Caco-2 (cell line): Measurements from ENCODE around the gene PRDM1. TPM values are rescaled to one million over a fixed set of nuclear protein-coding genes. Genes with fewer than 3 reads are reported as not detected.

Source experiments
- BruUV-seq: library from RNA; stranded (reverse); fragments of 400-500 nt; replicated peaks from 2 replicates; lab custom pipeline; 2021; lab: Mats Ljungman, UMichigan
- CTCF ChIA-PET: fragments of 300-600 bp; sonication (Branson Sonifier 250); formaldehyde crosslinking; loops from one replicate; lab custom pipeline; 2022; ENCODE audit warnings: antibody characterized with exemption; lab: Charles Lee
- POLR2A ChIA-PET: fragments of 300-600 bp; sonication (Branson Sonifier 250); formaldehyde crosslinking; loops from one replicate; lab custom pipeline; 2022; ENCODE audit warnings: antibody characterized with exemption; lab: Charles Lee
- DNase-seq, 2 experiments: peaks; one replicate each; pipeline versions ENCODE4 v3.0.0 to v3.0.0-alpha.2; 2020 to 2022
- H3K27me3 ChIP-seq: replicated peaks from 2 replicates; pipeline ENCODE4 v1.6.0; 2011; ENCODE audit warnings: low read length; ENCODE audit not compliant: control insufficient read depth, insufficient read depth
- H3K36me3 ChIP-seq: 2 replicates; pipeline ENCODE4 v1.5.1; 2011; ENCODE audit warnings: low read length; ENCODE audit not compliant: control insufficient read depth, insufficient read depth
- H3K4me1 ChIP-seq: fragments of 250-450 bp; sonication (Bioruptor Pico); 2 replicates; pipeline ENCODE4 v1.5.1; 2020; ENCODE audit warnings: mild to moderate bottlenecking
- H3K4me3 ChIP-seq: 2 replicates; pipeline ENCODE4 v1.5.1; 2011; ENCODE audit warnings: low read depth, mild to moderate bottlenecking, control low read depth, low read length
- H3K9me3 ChIP-seq: fragments of 250-450 bp; sonication (Bioruptor Pico); 2 replicates; pipeline ENCODE4 v1.5.1; 2020; ENCODE audit warnings: mild to moderate bottlenecking, moderate library complexity
- H3K27ac Mint-ChIP-seq: one replicate; pipeline ENCODE4 v1.8.0; 2022; ENCODE audit warnings: mixed read lengths; ENCODE audit not compliant: unreplicated experiment
- H3K27me3 Mint-ChIP-seq: one replicate; pipeline ENCODE4 v1.8.0; 2022; ENCODE audit warnings: mixed read lengths; ENCODE audit not compliant: insufficient read depth, unreplicated experiment
- H3K36me3 Mint-ChIP-seq: one replicate; pipeline ENCODE4 v1.8.0; 2022; ENCODE audit warnings: mild to moderate bottlenecking, mixed read lengths; ENCODE audit not compliant: insufficient read depth, unreplicated experiment
- H3K4me1 Mint-ChIP-seq: one replicate; pipeline ENCODE4 v1.8.0; 2022; ENCODE audit warnings: low read depth, mixed read lengths; ENCODE audit not compliant: unreplicated experiment
- H3K4me3 Mint-ChIP-seq: one replicate; pipeline ENCODE4 v1.8.0; 2022; ENCODE audit warnings: mild to moderate bottlenecking, moderate library complexity, mixed read lengths; ENCODE audit not compliant: unreplicated experiment
- H3K9me3 Mint-ChIP-seq: one replicate; pipeline ENCODE4 v1.8.0; 2022; ENCODE audit warnings: mixed read lengths; ENCODE audit not compliant: unreplicated experiment
- intact Hi-C: fragments of 100-400 bp; cut with micrococcal nuclease; formaldehyde crosslinking; loops from one replicate; pipeline ENCODE4 v1.10.0; 2022; ENCODE audit not compliant: unreplicated experiment
- total RNA-seq: library from RNA; stranded (reverse); gene quantifications from 2 replicates; pipeline ENCODE4 v1.2.3, GENCODE V29; 2022
- TF ChIP-seq, protein P1 (sequence below), 2 experiments: fragments of 200-600 bp in 1 of 2; IDR thresholded peaks; 1 replicate in 1 of 2; 2 replicates in 1 of 2; pipeline versions ENCODE4 v1.5.1 to v1.8.0; 2011 to 2022; ENCODE audit warnings: antibody characterized with exemption in 1 of 2, control low read depth in 1 of 2, inconsistent platforms in 1 of 2, low read depth in 1 of 2, low read length in 1 of 2, mild to moderate bottlenecking in 1 of 2, moderate library complexity in 1 of 2; ENCODE audit not compliant: insufficient read depth in 1 of 2, severe bottlenecking in 1 of 2, unreplicated experiment in 1 of 2

Gene PRDM1
- total RNA-seq, 1 experiment from 2014 or later: 10.4 TPM

DNA sequence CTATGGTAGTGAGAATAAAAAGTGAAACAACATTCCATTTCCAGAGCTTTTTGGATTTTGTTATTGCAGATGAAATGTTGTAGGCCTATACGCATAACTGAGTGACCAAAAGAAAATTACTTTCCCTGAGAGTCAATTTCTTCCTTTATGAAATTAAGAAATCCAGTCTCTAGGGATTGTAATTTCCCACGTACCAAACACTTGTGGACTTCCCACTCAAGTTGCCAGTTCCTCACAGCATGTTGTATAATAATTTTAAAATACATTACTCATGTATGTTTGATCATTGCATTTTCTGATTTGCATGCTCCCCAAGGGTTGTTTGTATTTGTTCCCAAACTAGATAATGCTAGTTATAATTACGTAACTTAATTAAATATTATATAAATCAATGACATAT is 12.0 kb upstream of the PRDM1 start:
- Histone ChIP-seq H3K36me3 (no peaks in the 10 kb centered on the region; the same call in 1 of the 2 replicates), H3K9me3 (no peaks in the 10 kb centered on the region), H3K27me3 (no peaks in the 10 kb centered on the region), H3K4me3 (no peak overlapping the region), H3K4me1 (no peaks in the 10 kb centered on the region)
- Mint-ChIP-seq H3K9me3 (no peaks in the 10 kb centered on the region), H3K36me3 (peaks cover 13% of the 10 kb centered on the region), H3K4me3 (no peak overlapping the region), H3K4me1 (no peaks in the 10 kb centered on the region), H3K27ac (no peak overlapping the region), H3K27me3 (no peaks in the 10 kb centered on the region)
- TF ChIP-seq, protein P1, sequence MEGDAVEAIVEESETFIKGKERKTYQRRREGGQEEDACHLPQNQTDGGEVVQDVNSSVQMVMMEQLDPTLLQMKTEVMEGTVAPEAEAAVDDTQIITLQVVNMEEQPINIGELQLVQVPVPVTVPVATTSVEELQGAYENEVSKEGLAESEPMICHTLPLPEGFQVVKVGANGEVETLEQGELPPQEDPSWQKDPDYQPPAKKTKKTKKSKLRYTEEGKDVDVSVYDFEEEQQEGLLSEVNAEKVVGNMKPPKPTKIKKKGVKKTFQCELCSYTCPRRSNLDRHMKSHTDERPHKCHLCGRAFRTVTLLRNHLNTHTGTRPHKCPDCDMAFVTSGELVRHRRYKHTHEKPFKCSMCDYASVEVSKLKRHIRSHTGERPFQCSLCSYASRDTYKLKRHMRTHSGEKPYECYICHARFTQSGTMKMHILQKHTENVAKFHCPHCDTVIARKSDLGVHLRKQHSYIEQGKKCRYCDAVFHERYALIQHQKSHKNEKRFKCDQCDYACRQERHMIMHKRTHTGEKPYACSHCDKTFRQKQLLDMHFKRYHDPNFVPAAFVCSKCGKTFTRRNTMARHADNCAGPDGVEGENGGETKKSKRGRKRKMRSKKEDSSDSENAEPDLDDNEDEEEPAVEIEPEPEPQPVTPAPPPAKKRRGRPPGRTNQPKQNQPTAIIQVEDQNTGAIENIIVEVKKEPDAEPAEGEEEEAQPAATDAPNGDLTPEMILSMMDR (IDR thresholded peaks at IDR 0.05; ENCODE audit: insufficient read depth in 1 of 2, low read depth in 1 of 2, low read length in 1 of 2, severe bottlenecking in 1 of 2, unreplicated experiment in 1 of 2): no peak
- DNase-seq: no peak
- ChIA-PET POLR2A (no interaction called here), CTCF (no interaction called here)
- intact Hi-C loops: no loop called here
- no TSS peak for BruUV-seq

- Histone ChIP-seq H3K36me3 (no peaks in the 10 kb centered on the region; the same call in 1 of the 2 replicates), H3K4me3 (no peak overlapping the region), H3K9me3 (no peaks in the 10 kb centered on the region), H3K27me3 (no peaks in the 10 kb centered on the region), H3K4me1 (no peaks in the 10 kb centered on the region; the same call in 1 of the 2 replicates)
- Mint-ChIP-seq H3K4me3 (no peak overlapping the region), H3K27me3 (no peaks in the 10 kb centered on the region), H3K9me3 (no peaks in the 10 kb centered on the region), H3K36me3 (peaks cover 13% of the 10 kb centered on the region), H3K27ac (no peak overlapping the region), H3K4me1 (peaks cover 8% of the 10 kb centered on the region)
- ChIA-PET CTCF (no interaction called here), POLR2A (no interaction called here)
- BruUV-seq: no TSS peak
- intact Hi-C loops: no loop called here
- TF ChIP-seq, protein P1 (IDR thresholded peaks at IDR 0.05; ENCODE audit: insufficient read depth in 1 of 2, low read depth in 1 of 2, low read length in 1 of 2, severe bottlenecking in 1 of 2, unreplicated experiment in 1 of 2): no peak
- no peak for DNase-seq
These were observed 10.0 kb upstream of the PRDM1 start for GRCh38 chr6:106076139-106076538.

DNA sequence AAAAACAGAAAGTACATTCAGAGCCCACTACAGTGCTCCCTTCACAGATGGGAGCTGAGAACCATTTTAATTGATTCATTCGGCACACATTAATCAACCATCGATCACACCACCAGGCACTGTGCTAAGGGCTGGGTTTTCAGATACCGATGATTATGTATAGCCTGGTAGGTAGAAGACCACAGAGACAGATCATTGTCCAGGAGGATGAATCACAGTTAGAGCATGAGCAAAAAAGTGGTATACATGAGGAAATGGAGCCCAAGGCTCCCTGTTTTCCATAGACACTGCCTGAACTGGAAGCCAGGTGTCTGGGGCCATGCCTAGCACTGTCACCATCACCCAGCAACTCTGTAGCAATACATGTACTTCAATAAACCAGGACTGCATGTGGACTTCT is 9.0 kb upstream of the PRDM1 start:
- TF ChIP-seq, protein P1 (IDR thresholded peaks at IDR 0.05; ENCODE audit: insufficient read depth in 1 of 2, low read depth in 1 of 2, low read length in 1 of 2, severe bottlenecking in 1 of 2, unreplicated experiment in 1 of 2): no peak
- ChIA-PET POLR2A (no interaction called here), CTCF (no interaction called here)
- no peak overlapping the region for H3K4me3 ChIP-seq
- Mint-ChIP-seq H3K36me3 (peaks cover 13% of the 10 kb centered on the region), H3K27ac (no peak overlapping the region), H3K4me1 (peaks cover 15% of the 10 kb centered on the region), H3K4me3 (no peak overlapping the region), H3K9me3 (no peaks in the 10 kb centered on the region), H3K27me3 (no peaks in the 10 kb centered on the region)
- BruUV-seq: no TSS peak
- H3K4me1 ChIP-seq: no peaks in the 10 kb centered on the region; the same call in 1 of the 2 replicates
- no peaks in the 10 kb centered on the region for H3K27me3 ChIP-seq
- H3K9me3 ChIP-seq: no peaks in the 10 kb centered on the region
- no peaks in the 10 kb centered on the region; the same call in 1 of the 2 replicates for H3K36me3 ChIP-seq
- DNase-seq: no peak
- intact Hi-C loops: no loop called here
